ENCODE data around the gene ARHGAP4. TPM values are rescaled to one million over a fixed set of nuclear protein-coding genes. Genes with fewer than 3 reads are reported as not detected.

ARHGAP4 gene
- polyA plus RNA-seq, 3 donors from 2014 or later, result 54.6 to 122 (median 75.7) TPM

DNA sequence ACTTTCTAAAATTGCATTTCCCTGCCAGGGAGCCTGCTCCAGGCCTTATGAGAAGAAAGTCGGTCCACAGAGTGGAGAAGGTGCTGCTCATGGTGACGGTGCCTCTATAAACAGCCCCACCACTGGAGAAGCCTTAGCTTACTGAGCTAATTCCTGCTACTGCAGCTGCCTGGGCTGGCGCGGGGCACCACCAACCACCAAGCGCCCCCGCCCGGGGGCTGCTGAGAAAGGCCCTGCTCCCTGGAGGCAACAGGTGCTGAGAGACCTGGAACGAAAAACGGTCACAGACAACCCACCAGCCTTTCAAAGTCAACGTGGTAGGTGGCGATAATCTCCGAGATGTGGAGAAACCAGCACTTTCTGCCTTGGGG lies 42.7 kb upstream of the ARHGAP4 start:
- peaks cover 53 to 68% of the 10 kb centered on the region in 2 donors for H3K4me1 Mint-ChIP-seq
- DNase-seq, result no peak
- peak overlapping the region; percentile 93 to 100 (median 96) for H3K27ac Mint-ChIP-seq
- no peaks in the 10 kb centered on the region for H3K9me3 Mint-ChIP-seq
- no peaks in the 10 kb centered on the region for H3K36me3 Mint-ChIP-seq
- peaks cover 15 to 26% (median 21%) of the 10 kb centered on the region in 3 donors for H3K27me3 Mint-ChIP-seq (ENCODE audit: low read depth in 3 of 3)
- H3K4me3 Mint-ChIP-seq, result peak overlapping the region; percentile 82 to 100 (median 98)

DNA sequence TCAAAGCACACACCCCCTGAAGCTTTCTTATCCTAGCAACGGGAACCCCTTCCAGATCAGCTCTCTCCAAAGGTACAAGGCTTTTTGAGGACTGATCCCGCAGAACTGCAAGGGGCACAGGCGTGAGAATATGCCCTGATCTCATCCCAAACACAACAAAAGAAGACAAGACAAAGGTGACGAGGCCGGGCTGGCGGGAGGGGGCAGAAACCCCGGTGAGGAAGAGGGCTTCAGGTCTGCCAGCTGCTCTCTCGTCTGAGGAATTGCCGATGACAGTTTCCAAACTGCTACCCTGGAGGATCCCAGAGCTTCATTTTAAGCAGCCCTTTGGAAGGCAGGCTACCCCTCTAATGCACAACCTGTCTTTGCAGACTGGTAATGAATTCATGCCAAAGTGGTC lies 42.2 kb upstream of the ARHGAP4 start:
- no peak for DNase-seq
- peaks cover 50 to 63% of the 10 kb centered on the region in 2 donors for H3K4me1 Mint-ChIP-seq

DNA sequence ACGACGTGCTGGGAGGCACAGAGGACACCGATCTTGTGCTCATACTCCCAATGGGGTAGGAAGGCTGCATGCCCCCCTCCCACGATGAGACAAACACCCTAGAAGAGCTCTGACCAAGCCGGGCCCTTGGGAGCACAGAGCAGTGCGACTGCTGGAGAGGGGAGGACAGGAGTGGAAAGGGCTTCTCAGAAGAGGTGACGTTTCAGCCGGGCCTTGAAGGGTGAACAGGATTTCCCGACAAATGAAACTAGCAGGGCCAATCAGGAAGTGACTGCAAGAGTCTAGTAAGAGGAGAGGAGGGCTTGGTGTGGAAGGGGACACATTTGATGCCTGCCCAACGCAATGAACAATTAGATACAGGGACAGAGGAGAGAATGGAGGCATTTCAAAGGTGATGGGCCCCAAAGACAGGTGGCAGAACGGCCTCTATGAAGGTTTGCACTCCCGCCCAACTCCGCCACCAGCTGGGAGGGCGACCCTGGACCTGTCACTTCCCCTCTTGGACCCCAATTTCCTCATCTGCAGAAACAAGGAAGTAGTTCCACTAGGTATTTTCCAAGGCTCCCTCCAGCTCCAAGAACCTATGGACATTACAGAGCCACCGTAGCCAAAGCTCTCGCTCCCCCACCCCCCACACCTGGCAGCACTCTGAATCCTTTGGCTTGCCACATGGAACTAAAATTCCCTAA lies 41.6 kb upstream of the ARHGAP4 start:
- Mint-ChIP-seq H3K36me3 (peaks cover 0 to 1% (median 0%) of the 10 kb centered on the region in 3 donors), H3K4me3 (peak overlapping the region; percentile 82 to 100 (median 98)), H3K4me1 (peaks cover 46 to 58% of the 10 kb centered on the region in 2 donors), H3K27me3 (ENCODE audit: low read depth in 3 of 3) (peaks cover 15 to 18% (median 16%) of the 10 kb centered on the region in 3 donors), H3K27ac (peak overlapping the region; percentile 93 to 100 (median 96)), H3K9me3 (no peaks in the 10 kb centered on the region)
- peak in 2 of 3 donors; percentile 39 to 49 for DNase-seq

More for the DNA sequence above, 42.2 kb upstream of the ARHGAP4 start:
- Mint-ChIP-seq H3K4me3 (peak overlapping the region; percentile 82 to 100 (median 98)), H3K36me3 (no peaks in the 10 kb centered on the region), H3K9me3 (no peaks in the 10 kb centered on the region), H3K27me3 (ENCODE audit: low read depth in 3 of 3) (peaks cover 15 to 22% (median 21%) of the 10 kb centered on the region in 3 donors), H3K27ac (peak overlapping the region; percentile 93 to 100 (median 96))

DNA sequence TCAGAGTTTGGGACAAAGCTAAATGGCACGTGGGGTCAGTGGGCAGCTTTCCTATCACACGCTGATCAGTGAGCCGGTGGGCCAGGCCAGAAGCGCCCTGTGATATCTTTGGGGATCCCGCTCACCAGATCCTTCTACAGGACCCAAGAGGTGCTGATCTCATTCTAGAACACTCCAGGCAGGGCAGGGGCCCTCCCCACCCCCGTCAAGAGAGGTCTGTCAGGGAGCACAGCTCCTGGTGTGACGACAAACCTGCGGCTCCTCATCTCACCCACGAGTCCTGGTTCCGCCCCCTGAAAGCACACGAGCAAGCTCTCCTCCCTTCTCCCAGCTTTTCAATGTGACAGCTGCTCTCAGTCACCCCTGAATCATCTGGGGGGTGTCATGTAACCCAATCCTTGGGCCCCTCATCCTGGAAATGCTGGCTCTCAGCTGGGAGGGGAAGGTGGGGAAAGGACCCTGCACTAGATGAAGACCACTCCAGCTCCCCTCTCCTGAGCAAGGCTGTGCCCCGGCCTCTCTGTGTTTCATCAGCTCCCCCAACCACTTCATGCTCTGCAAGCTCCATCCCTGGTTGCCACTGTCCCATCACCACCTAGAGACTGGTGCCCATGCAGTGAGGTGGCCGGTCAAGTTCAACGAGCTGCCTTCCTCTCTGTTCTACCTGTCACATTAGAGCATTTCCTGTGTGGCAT lies 40.9 kb upstream of the ARHGAP4 start:
- no peak for DNase-seq
- H3K27ac Mint-ChIP-seq, result peak overlapping the region; percentile 93 to 100 (median 96)
- H3K4me3 Mint-ChIP-seq, result peak overlapping the region; percentile 82 to 100 (median 98)
- H3K4me1 Mint-ChIP-seq, result peaks cover 46 to 58% of the 10 kb centered on the region in 2 donors
- peaks cover 13 to 14% (median 14%) of the 10 kb centered on the region in 3 donors for H3K27me3 Mint-ChIP-seq (ENCODE audit: low read depth in 3 of 3)
- H3K36me3 Mint-ChIP-seq, result peaks cover 0 to 4% (median 0%) of the 10 kb centered on the region in 3 donors
- no peaks in the 10 kb centered on the region for H3K9me3 Mint-ChIP-seq

DNA sequence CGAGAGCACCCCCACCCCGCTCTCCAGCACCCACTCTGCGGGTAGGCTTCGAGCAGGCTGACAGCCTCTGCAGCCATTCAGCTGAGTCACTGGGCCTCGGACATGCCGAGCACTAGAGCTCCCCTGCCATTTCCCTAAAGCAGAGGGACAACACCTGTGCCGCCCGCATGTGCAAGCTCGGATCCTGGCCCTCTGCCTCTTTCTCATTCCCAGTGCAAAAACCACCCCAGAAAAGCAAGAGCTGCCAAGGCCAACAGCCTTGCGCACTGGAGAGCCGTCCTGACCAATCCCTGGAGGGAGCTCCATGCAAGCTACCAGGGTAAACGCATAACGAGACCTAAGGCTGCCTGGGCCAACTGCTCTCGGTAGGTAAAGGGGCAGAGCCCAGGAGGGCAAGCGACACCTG lies 40.2 kb upstream of the ARHGAP4 start:
- Mint-ChIP-seq H3K36me3 (peaks cover 0 to 8% (median 0%) of the 10 kb centered on the region in 3 donors), H3K9me3 (no peaks in the 10 kb centered on the region), H3K4me1 (peaks cover 46 to 58% of the 10 kb centered on the region in 2 donors), H3K4me3 (peak overlapping the region; percentile 44 to 100 (median 98)), H3K27ac (peak overlapping the region; percentile 93 to 100 (median 96)), H3K27me3 (ENCODE audit: low read depth in 3 of 3) (peaks cover 9 to 10% (median 9%) of the 10 kb centered on the region in 3 donors)
- DNase-seq, result no peak

DNA sequence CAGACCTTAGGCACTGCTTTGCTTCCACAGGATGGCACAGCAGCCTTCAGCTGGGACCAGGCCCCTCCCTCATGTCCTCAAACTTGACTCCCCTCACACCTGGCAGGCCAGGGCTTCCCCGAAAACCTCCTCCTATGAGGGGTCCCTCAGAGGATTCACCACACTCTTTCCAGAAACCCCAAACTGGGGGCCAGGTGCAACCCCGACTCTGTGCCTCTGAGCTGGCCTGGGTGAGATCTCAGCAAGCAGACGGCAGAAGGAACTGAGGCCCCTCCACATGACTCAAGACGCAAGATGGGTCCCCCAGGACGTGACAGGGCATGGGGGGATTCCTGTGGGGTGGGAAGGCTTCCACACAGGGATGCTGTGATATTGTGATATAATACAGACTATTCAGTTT lies 39.3 kb upstream of the ARHGAP4 start:
- peak overlapping the region in 5 of 6 donors; percentile 40 to 97 (median 68) for H3K27ac Mint-ChIP-seq
- no peaks in the 10 kb centered on the region for H3K9me3 Mint-ChIP-seq
- DNase-seq, result no peak
- peaks cover 46 to 58% of the 10 kb centered on the region in 2 donors for H3K4me1 Mint-ChIP-seq
- H3K27me3 Mint-ChIP-seq (ENCODE audit: low read depth in 3 of 3), result peaks cover 2 to 5% (median 4%) of the 10 kb centered on the region in 3 donors
- peaks cover 0 to 16% (median 0%) of the 10 kb centered on the region in 3 donors for H3K36me3 Mint-ChIP-seq
- no peak overlapping the region for H3K4me3 Mint-ChIP-seq

DNA sequence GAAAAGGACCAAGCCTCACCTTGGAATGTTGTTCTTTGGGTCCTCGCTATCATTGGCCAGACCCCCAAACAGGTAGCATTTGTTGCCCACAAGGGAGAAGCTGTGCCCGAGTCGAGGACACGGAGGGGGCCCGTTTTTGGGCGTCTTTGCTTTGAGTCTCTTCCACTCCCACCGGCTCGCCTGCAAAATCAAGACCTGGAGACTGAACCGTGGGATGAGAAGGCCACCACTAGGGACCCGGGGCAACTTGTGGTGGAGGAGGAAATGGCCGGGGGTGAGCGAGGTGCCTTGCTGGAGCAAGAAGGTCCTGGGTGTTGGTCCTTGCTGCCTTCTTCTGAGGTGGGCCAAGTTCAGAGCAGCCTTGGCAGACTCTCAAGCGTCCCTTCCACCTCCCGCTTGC lies 38.0 kb upstream of the ARHGAP4 start:
- Mint-ChIP-seq H3K36me3 (peaks cover 0 to 24% (median 0%) of the 10 kb centered on the region in 3 donors), H3K4me3 (no peak overlapping the region), H3K27me3 (ENCODE audit: low read depth in 3 of 3) (peaks cover 0 to 5% (median 4%) of the 10 kb centered on the region in 3 donors), H3K4me1 (peaks cover 41 to 50% of the 10 kb centered on the region in 2 donors), H3K9me3 (no peaks in the 10 kb centered on the region), H3K27ac (peak overlapping the region in 1 of 6 donors; percentile 96)
- no peak for DNase-seq

DNA sequence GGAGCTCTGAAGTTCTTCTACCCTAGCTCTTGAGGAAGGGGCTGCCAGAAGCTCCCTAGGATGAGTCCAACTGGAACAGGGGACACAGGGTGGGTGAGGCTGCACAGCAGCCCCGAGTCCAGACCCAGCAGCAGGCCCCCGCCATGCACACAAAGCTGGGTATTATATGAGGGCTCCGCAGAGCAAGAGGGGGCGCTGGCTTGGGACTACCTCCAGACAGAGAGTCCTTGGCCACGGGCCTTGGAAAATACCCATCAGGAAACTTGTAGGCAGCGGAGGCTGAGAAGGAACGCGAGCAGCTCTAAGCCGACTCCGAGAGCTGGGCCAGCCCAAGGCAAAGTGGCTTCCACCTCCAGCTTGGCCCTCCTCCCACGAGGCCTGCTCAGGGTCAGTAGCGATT lies 37.5 kb upstream of the ARHGAP4 start:
- no peak overlapping the region for H3K4me3 Mint-ChIP-seq
- peaks cover 0 to 4% (median 2%) of the 10 kb centered on the region in 3 donors for H3K27me3 Mint-ChIP-seq (ENCODE audit: low read depth in 3 of 3)
- no peak for DNase-seq
- no peaks in the 10 kb centered on the region for H3K9me3 Mint-ChIP-seq
- H3K4me1 Mint-ChIP-seq, result peaks cover 35 to 45% of the 10 kb centered on the region in 2 donors
- peaks cover 0 to 26% (median 0%) of the 10 kb centered on the region in 3 donors for H3K36me3 Mint-ChIP-seq
- H3K27ac Mint-ChIP-seq, result no peak overlapping the region

DNA sequence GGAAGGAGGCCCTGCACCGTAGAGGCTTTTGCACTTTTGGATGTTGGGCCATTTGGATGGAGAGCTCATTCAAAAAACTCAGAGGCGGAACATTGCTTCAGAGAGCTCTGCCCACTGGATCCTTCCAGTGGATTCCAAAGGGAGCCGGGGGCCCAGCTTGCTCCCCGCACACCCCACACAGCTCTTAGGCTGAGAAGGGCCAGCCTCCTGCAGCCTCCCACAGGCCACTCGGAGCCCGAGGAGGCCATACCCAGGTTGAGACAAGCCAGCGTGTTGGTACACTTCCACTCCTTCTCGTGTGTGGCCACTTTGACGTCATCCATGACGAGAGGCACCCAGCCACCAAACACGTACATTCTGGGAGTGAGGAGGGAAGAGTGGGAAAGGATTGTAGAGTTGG lies 35.2 kb upstream of the ARHGAP4 start:
- peaks cover 0 to 47% (median 5%) of the 10 kb centered on the region in 3 donors for H3K36me3 Mint-ChIP-seq
- H3K9me3 Mint-ChIP-seq, result no peaks in the 10 kb centered on the region
- H3K4me1 Mint-ChIP-seq, result peaks cover 13 to 22% of the 10 kb centered on the region in 2 donors
- no peak overlapping the region for H3K4me3 Mint-ChIP-seq
- peaks cover 2 to 4% (median 2%) of the 10 kb centered on the region in 3 donors for H3K27me3 Mint-ChIP-seq (ENCODE audit: low read depth in 3 of 3)
- H3K27ac Mint-ChIP-seq, result no peak overlapping the region
- no peak for DNase-seq

DNA sequence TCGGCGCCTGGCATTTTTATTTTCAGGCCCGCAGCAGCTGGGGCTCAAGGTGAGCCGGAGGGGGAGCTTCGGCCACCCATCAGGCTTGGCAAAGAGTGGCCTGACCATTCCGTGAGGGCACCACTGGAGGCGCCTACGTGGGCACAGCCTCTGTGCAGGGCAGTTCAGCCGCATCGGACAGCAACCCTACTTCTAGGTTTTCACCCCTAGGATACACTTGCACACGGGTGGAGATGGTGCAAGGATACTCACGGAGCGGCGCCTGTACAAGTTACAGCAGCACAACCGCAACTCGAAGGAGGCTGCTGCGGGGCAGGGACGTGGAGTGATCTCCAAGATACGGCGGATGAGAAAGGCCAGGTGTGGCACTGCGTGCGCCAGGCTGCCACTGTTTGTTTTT lies 34.7 kb upstream of the ARHGAP4 start:
- H3K9me3 Mint-ChIP-seq, result no peaks in the 10 kb centered on the region
- H3K27me3 Mint-ChIP-seq (ENCODE audit: low read depth in 3 of 3), result peaks cover 0 to 4% (median 2%) of the 10 kb centered on the region in 3 donors
- H3K36me3 Mint-ChIP-seq, result peaks cover 0 to 50% (median 6%) of the 10 kb centered on the region in 3 donors
- H3K4me1 Mint-ChIP-seq, result peaks cover 8 to 17% of the 10 kb centered on the region in 2 donors
- no peak for DNase-seq
- no peak overlapping the region for H3K4me3 Mint-ChIP-seq
- peak overlapping the region in 1 of 6 donors; percentile 26 for H3K27ac Mint-ChIP-seq

DNA sequence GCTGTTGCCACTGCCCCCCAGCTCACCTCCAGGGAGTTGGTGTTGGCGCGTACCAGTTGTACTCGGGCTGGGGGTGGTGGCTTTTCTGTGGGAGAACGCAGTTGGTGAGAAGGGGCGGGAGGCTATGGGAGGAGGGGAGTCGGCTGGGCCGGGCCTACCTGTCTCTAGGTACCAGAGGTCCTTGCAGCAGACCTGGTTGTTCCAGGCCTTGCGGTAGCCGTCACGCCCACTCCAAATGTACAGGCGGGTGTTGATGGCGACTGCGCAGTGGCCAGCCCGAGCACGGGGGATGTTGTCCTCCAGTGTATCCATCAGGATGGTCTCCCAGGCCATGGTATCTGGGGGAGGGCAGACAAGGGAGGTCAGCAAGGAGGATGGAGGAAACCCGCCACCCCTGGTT lies 34.0 kb upstream of the ARHGAP4 start:
- H3K36me3 Mint-ChIP-seq, result peaks cover 0 to 52% (median 9%) of the 10 kb centered on the region in 3 donors
- peaks cover 2 to 10% of the 10 kb centered on the region in 2 donors for H3K4me1 Mint-ChIP-seq
- H3K27ac Mint-ChIP-seq, result no peak overlapping the region
- DNase-seq, result no peak
- H3K9me3 Mint-ChIP-seq, result no peaks in the 10 kb centered on the region
- no peak overlapping the region for H3K4me3 Mint-ChIP-seq
- H3K27me3 Mint-ChIP-seq (ENCODE audit: low read depth in 3 of 3), result peaks cover 0 to 4% (median 3%) of the 10 kb centered on the region in 3 donors

DNA sequence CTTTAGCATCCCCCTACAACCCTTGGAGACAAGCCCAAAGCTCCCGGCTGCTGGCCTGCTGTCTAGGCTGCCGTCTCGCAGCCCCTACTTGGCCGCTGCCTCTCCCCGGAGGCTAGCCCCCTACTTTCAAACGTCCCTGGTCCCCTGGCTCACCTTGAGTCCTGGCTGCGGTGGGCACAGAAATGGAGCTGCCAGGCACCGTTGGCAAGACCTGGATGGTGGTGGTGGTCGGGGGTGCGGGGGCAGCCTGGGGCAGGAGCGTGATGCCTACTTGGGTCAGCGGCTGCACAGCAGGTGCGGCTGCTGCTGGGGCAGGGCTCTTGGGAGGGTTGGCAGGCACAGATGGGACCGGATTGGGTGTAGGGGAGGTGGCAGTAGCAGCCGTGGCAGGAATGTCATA lies 33.6 kb upstream of the ARHGAP4 start:
- H3K36me3 Mint-ChIP-seq, result peaks cover 0 to 55% (median 9%) of the 10 kb centered on the region in 3 donors
- DNase-seq, result no peak
- H3K4me1 Mint-ChIP-seq, result peaks cover 0 to 6% of the 10 kb centered on the region in 2 donors
- no peak overlapping the region for H3K4me3 Mint-ChIP-seq
- H3K27ac Mint-ChIP-seq, result no peak overlapping the region
- H3K27me3 Mint-ChIP-seq (ENCODE audit: low read depth in 3 of 3), result peaks cover 0 to 4% (median 3%) of the 10 kb centered on the region in 3 donors
- no peaks in the 10 kb centered on the region for H3K9me3 Mint-ChIP-seq

DNA sequence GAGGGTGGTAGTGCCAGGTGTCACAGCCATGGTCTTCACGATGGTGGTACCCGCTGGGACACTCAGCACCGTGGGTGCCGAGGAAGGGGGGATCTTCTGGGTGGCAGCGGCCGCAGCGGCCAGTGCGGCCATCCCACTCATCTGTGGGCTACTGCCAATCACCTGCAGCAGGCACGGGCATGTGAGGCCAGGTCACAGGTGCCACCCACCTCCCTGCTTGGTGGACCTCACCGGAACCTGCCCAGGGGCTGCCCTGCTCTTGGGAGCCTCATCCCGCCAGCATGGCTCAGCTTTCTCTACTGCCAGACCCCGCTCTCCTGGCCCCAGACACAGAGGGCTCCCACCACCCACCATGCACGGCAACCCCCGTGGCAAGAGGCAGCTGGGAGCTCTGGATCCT lies 32.5 kb upstream of the ARHGAP4 start:
- Mint-ChIP-seq H3K4me3 (no peak overlapping the region), H3K9me3 (no peaks in the 10 kb centered on the region), H3K36me3 (peaks cover 0 to 60% (median 9%) of the 10 kb centered on the region in 3 donors), H3K27ac (no peak overlapping the region), H3K27me3 (ENCODE audit: low read depth in 3 of 3) (peaks cover 0 to 4% (median 3%) of the 10 kb centered on the region in 3 donors), H3K4me1 (no peaks in the 10 kb centered on the region)
- no peak for DNase-seq

DNA sequence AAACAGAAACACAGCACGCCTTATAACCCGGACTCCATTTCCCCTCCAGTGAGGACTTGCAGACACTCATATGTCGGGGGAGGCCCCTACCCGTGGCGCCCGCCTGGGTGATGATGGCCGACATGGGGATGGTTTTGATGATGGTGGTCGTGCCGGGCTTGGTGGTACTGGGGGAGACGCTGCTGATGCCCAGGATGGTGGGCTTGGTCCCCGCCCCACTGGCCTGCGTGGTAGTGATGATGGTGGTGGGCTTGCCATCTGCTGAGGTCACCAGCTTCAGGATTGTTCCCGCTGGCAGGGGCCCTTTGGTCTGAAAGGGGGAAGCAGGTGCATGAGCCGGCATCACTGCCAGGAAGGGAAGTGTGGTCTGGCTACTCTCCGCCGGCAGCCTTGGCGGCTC lies 31.2 kb upstream of the ARHGAP4 start:
- Mint-ChIP-seq H3K4me3 (no peak overlapping the region), H3K27ac (no peak overlapping the region), H3K27me3 (ENCODE audit: low read depth in 3 of 3) (peaks cover 0 to 6% (median 3%) of the 10 kb centered on the region in 3 donors), H3K9me3 (no peaks in the 10 kb centered on the region), H3K4me1 (no peaks in the 10 kb centered on the region), H3K36me3 (peaks cover 0 to 64% (median 9%) of the 10 kb centered on the region in 3 donors)
- no peak for DNase-seq
